Right ventricle myocardium inferior (tissue), 1 donor: Measurements from ENCODE around the gene ZBTB7A. TPM values are rescaled to one million over a fixed set of nuclear protein-coding genes. Genes with fewer than 3 reads are reported as not detected.

Experiments
- ATAC-seq: fragments of 200-7000 bp; cut with Tn5 transposase; one replicate; pipeline ENCODE4 v1.9.1; 2020; ENCODE audit warnings: mild to moderate bottlenecking, moderate library complexity
- DNase-seq: peaks from one replicate; pipeline ENCODE4 v3.0.0; 2021; ENCODE audit errors: missing footprints
- intact Hi-C: fragments of 100-400 bp; cut with DNase I; formaldehyde crosslinking; loops from one replicate; pipeline ENCODE4 v1.11.0; 2022
- total RNA-seq: library from RNA; stranded (reverse); fragmentation: NEBNext Ultra II Directional; extraction: Animal tissue kit (Norgen Biotek cat#: 25700); gene quantifications from one replicate; pipeline ENCODE4 v1.2.1, GENCODE V29; 2021
- donor health status: DM: no; HTN: yes; CAD: no; lungs with severe emphysema.

ZBTB7A gene
- total RNA-seq, 1 donor from 2014 or later: 30.8 TPM

DNA sequence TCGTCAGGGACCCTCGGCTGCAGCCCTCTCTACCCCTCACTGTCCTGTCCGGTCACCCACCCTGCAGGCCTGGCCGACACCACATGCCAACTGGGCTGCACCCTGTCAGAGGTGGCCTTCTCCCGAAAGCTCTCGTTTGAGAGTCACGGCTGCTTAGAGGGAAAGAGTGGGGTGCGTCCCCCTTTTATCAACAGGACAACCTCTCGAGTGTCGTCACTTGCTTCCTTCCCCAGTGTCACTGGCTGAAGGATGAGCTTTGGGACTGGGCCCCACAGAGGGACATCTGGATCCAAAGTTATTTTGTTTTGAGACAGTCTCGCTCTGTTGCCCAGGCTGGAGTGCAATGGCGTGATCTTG, 28.8 kb upstream of the ZBTB7A start:
- ATAC-seq (no peak), DNase-seq (no peak)
- intact Hi-C loops: no loop called here

DNA sequence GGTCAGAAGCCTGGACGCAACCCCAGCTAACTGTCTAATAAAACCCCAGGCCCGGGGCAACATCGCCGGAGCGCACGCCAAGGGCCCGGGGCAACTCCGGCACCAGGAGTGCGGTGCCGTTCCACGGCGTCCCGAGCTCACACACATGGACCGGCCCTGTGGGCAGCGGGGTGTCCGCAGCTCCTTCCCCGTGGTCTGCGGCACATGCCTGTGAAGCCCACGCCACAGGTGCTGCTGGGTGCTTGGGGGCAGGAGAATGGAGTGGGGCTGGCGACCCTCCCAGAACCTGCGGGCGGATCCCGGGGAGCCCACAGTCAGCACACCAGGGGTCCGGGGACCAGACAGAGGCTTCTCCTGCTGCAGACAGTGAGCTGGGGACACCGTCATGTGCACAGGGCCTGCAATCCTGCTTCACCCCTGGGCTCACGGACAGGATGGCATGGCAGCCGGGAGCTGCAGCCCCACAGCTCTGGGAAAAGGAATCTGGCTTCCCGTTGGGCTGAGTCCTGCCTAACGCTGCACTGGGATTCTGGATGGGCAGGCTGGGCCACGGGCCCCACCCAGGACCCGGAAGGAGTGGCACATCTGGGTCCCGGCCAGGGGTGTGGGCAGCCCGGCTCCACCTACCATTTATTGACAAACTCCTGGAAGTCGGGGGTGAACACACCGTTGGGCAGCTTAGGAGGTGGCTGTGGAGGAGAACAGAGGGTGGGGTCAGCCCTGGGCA, 28.2 kb upstream of the ZBTB7A start:
- ATAC-seq (no peak), DNase-seq (no peak)
- intact Hi-C loops: no loop called here

DNA sequence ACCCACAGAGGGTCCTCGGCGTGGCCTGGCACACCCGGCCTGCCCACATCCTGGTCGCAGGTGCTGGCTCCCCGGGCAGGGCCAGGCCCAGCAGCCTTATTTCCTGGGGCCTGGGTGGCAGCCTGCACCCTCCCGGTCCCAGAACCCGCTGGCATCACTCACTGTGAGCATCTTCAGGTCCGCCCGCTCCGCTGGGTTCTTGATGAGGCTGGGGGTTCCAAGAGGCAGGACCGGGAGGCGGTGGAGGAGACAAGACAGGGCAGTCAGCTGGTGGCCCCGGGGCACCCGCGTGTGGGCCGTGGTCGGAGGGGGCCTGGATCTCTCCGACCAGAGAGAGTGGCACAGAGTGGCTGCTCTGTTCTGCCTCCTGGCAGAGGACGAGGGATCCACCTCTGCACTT, 27.6 kb upstream of the ZBTB7A start:
- DNase-seq: no peak

GRCh38 chr19:4093643-4094175, 27.0 kb upstream of the ZBTB7A start:
- DNase-seq (no peak), ATAC-seq (no peak)
- intact Hi-C loops: no loop called here

More for the DNA sequence above, 27.6 kb upstream of the ZBTB7A start:
- no peak for ATAC-seq
- intact Hi-C loops: no loop called here

GRCh38 chr19:4090356-4091220, 23.9 kb upstream of the ZBTB7A start:
- no peak for ATAC-seq
- intact Hi-C loops: no loop called here
- DNase-seq: no peak

GRCh38 chr19:4089946-4090345, 23.2 kb upstream of the ZBTB7A start:
- intact Hi-C loops: no loop called here
- no peak for ATAC-seq
- no peak for DNase-seq

GRCh38 chr19:4089400-4089908, 22.8 kb upstream of the ZBTB7A start:
- ATAC-seq: peak; percentile 49
- DNase-seq: peak; percentile 83
- intact Hi-C loops: no loop called here

DNA sequence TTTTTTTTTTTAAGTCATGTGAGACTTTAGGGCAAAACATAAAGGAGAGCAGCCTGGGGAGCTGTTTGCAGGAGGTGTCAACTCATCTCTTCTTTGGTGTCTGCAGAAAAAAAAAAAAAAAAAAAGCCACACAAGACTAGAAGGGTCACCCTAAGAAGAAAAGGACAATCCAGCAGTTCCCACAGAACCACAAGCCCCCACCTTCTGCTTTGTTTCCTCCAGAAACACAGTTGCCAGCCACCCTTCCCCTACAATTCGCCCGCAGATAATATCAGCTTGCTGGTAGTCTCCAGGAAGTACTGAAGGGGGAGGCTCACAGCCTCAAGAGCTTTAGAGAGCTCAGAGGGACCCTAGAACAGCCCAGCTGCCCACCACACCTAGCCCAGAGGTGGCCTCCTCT, 22.3 kb upstream of the ZBTB7A start:
- intact Hi-C loops: no loop called here
- DNase-seq (no peak), ATAC-seq (no peak)

- DNase-seq (no peak), ATAC-seq (no peak)
- intact Hi-C loops: no loop called here
Observed at GRCh38 chr19:4087787-4088679, 21.3 kb upstream of the ZBTB7A start.

DNA sequence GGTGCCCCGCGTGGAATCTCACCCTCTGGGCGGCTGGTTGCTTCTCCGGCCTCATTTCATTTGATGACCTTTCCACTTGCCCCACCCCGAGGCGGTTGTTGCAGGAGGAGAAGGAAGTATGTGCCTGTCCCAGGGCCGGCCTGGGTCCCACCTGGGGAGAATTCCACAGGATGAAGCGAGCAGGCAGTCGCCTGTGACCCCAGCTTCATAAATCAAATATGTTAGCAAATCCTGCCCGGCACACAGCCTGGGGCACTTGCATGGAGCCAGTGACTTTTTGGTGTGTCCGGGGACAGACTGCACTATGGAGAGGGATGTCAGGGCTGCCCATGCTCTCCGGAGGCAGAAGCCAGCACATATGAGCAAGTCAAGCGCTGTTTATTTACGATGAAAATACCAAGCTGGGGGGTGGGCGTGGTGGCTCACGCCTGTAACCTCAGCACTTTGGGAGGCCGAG, 19.7 kb upstream of the ZBTB7A start:
- no peak for ATAC-seq
- intact Hi-C loops: no loop called here
- DNase-seq: no peak

DNA sequence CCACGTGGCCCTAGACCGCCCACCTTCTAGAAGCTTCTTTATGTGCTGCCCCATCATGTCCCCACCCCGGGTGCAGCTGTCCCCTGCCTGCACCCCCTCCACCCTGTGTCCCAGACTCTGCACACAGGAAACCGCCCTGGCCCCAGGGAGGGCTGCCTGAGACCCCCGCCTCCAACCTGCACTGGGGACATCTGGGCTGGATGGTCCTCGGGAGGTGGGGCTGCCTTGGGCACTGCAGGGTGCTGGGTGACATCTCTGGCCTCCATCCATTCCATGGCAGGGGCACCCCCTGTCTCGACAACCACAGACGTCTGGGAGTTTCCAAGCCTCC, 17.8 kb upstream of the ZBTB7A start:
- DNase-seq: no peak
- ATAC-seq: no peak
- intact Hi-C loops: no loop called here

DNA sequence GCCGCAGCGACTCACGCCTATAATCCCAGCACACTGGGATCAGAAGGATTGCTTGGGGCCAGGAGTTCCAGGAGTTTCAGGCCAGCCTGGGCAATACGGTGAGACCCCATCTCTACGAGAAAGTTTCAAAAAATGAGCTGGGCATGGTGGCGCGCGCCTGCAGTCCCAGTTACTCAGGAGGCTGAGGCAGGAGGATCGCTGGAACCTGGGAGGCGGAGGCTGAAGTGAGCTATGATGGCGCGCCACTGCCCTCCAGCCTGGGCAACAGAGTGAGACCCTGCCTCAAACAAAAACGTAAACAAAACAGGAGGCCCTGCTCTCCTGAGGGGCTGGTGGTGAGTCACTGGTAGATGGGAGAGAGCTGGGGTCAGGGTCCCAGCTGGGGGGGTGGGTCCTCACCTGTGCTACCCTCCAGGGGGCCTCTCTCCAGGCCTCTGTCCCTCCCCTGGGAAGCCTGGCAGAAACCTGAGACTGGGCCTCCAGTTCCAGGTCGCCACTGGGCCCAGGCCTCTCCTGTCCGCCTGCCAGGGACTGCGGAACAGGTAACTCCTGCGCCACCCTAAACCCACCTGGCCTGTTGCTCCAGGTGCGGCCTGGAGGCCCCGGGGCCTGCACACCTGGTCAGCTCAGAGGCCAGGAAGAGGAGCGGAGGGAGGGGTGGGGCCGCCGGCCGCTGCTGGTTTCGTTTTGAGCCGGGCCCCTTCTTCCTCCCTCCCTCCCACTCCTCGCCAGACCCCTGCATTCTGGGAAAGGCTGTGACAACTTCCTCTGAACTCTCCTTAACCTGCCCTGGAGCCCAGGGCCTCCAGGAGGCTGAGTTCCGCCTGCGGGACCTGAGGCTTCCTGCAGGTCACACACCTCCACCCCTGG, 17.2 kb upstream of the ZBTB7A start:
- DNase-seq: no peak
- no peak for ATAC-seq
- intact Hi-C loops: no loop called here

DNA sequence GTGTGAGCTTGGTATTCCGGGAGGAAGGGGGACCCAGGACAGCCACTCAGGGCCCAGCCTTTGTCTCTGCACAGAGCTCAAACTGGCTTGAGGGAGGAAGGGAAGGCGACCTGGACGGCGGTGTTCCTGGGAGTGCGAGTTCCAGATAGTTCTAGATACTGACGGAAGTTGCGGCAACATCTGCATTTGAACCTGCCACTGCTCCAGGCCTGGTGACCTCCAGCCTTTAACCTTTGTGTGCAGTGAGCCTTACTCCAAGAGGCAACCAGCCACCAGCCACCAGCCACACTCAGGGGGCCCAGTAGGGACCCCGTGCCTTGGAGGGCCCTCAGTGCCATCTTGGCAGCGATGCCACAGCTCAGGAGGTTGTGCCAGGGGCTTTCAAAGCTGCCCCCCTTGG, 15.5 kb upstream of the ZBTB7A start:
- ATAC-seq (no peak), DNase-seq (no peak)
- intact Hi-C loops: no loop called here

DNA sequence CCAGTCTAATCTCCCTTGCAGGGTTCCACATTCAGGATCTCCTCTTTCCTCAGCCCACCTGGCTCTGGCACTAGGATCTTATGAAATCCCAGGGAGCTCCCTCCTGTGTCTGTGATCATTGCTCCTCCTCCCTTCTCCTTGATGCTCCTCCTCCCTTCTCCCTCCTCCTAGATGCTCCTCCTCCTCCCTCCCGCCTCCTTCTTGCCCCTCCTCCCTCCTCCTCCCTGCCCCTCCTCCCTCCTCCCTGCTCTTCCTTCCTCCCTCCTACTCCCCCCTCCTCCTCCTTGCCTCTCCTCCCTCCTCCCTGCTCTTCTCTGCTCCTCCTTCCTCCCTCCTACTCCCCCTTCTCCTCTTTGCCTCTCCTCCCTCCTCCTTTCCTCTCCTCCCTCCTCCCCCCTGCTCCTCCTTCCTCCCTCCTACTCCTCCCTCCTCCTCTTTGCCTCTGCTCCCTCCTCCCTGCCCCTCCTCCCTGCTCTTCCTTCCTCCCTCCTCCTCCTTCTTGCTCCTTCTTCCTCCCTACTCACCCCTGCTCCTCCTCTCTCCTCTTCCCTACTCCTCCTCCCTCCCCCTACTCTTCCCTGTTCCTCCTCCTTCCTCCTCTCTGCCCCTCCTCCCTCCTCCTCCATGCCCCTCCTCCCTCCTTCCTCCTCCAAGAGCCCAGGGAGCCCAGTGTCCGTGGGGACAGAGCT, 14.9 kb upstream of the ZBTB7A start:
- ATAC-seq (no peak), DNase-seq (no peak)
- intact Hi-C loops: loop anchor here (2.0 kb wide), 1 partner anchor 37 kb away; no protein-coding TSS in a partner anchor

GRCh38 chr19:4080473-4080872, 13.8 kb upstream of the ZBTB7A start:
- intact Hi-C loops: loop anchor here (2.0 kb wide), 1 partner anchor 38 kb away; no protein-coding TSS in a partner anchor
- no peak for ATAC-seq
- DNase-seq: no peak

GRCh38 chr19:4077800-4078684, 11.3 kb upstream of the ZBTB7A start:
- ATAC-seq: peak; percentile 79
- DNase-seq: peak; percentile 89
- intact Hi-C loops: no loop called here
